Choroid plexus epithelial cell (primary cell): ENCODE data around the gene PDZK1IP1.

Experiments
- DNase-seq: peaks from one replicate; pipeline ENCODE4 v3.0.0-alpha.2; 2010; ENCODE audit warnings: low read depth
- H3K4me3 ChIP-seq: 2 replicates; pipeline ENCODE4 v1.5.1; 2011; ENCODE audit warnings: low read depth, mild to moderate bottlenecking, control low read depth, low read length, moderate library complexity
- TF ChIP-seq, protein P1 (sequence below): conservative IDR thresholded peaks from 2 replicates; pipeline ENCODE4 v1.5.1; 2011; ENCODE audit warnings: low read depth, mild to moderate bottlenecking, control low read depth, inconsistent platforms, low read length, moderate library complexity

PDZK1IP1 gene

DNA sequence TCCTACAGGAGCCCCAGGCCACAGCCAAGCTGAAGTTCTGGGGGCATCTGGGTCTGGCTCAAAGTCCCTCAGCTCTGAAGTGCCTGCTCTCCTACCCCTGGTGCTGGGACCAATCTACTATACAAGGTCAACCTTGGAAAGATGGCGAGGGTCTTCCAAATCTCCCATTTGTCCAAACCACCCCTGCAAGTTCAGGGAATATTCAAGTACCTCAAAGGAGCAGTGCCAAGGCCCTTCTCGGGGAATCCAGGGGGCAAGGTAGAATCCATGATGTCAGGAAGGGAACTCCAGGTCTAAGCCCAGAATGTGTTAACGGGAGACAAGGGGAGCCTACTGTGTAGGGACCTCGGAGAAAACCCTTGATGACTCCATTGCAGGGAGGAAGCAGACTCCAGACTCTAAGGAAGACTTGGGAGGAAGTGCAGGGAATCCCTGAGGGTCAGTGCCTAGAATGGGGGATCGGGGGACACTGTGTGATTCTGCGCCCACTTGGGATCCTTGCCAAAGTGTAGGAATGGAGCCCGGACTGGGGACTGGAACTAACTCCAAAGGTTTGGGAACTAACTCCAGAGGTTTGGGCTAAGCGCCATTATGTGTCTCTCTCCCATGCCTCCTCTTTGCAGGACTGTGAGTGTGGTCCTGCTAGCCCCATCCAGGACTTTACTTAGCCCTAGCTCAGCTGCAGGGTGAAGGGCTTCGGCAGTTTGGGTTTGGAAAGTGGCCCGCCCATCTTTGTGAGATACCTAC, 33.5 kb upstream of the PDZK1IP1 start:
- TF ChIP-seq, protein P1, sequence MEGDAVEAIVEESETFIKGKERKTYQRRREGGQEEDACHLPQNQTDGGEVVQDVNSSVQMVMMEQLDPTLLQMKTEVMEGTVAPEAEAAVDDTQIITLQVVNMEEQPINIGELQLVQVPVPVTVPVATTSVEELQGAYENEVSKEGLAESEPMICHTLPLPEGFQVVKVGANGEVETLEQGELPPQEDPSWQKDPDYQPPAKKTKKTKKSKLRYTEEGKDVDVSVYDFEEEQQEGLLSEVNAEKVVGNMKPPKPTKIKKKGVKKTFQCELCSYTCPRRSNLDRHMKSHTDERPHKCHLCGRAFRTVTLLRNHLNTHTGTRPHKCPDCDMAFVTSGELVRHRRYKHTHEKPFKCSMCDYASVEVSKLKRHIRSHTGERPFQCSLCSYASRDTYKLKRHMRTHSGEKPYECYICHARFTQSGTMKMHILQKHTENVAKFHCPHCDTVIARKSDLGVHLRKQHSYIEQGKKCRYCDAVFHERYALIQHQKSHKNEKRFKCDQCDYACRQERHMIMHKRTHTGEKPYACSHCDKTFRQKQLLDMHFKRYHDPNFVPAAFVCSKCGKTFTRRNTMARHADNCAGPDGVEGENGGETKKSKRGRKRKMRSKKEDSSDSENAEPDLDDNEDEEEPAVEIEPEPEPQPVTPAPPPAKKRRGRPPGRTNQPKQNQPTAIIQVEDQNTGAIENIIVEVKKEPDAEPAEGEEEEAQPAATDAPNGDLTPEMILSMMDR: no peak
- no peak overlapping the region for H3K4me3 ChIP-seq
- no peak for DNase-seq

DNA sequence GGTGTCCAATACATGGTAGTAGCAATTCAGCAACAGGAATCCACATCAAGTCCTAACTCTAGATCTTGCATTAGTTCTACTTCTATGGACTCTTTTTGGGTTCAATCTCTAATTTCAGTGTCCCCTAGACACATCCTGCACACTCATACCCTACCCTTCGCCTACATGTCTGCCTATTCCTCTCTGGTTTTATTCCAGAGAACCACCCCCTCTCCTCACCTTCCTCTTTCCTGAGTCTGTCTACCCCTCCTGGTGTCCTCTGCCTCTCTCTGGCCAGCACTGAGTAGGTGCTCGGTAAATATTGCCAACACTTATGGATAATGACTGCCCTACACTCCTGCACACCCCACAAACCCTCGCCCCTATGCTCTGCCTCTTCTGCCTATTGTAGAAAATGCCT, 32.6 kb upstream of the PDZK1IP1 start:
- TF ChIP-seq, protein P1: no peak
- H3K4me3 ChIP-seq: no peak overlapping the region
- DNase-seq: no peak

- TF ChIP-seq, protein P1: no peak
- no peak overlapping the region for H3K4me3 ChIP-seq
- DNase-seq: no peak
These were observed 29.9 kb upstream of the PDZK1IP1 start for GRCh38 chr1:47219590-47220220.

GRCh38 chr1:47219001-47219400, 29.2 kb upstream of the PDZK1IP1 start:
- no peak overlapping the region for H3K4me3 ChIP-seq
- TF ChIP-seq, protein P1: no peak
- no peak for DNase-seq

- DNase-seq: no peak
- no peak overlapping the region for H3K4me3 ChIP-seq
These were observed 26.6 kb upstream of the PDZK1IP1 start for GRCh38 chr1:47216278-47217059.

DNA sequence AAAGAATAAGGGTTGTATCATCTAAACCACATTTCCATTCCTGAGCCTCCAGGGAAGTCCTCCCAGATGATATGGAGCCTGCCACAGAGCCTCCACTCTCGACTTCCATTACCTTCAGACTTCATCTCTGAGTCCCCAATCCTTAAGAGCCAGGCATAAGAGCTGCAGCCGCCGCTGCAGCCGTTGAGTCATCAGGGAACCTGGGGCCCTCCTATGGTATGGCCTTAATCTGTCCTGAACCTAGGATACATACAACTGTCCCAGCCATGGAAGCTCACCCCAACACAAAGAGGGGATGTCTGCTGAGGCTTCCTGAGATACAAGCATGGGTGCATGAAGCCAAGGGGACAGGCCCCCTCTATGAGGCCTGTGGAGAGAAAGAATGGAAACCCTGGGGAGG, 25.9 kb upstream of the PDZK1IP1 start:
- no peak for DNase-seq
- TF ChIP-seq, protein P1: no peak
- H3K4me3 ChIP-seq: no peak overlapping the region

More at GRCh38 chr1:47216278-47217059, 26.6 kb upstream of the PDZK1IP1 start:
- TF ChIP-seq, protein P1: no peak
